Trophoblast cell (in vitro differentiated cells and primary cell): ENCODE results near the gene SOHLH2.

Experiments
- DNase-seq, 2 donors: peaks; one replicate each; pipeline ENCODE4 v3.0.0-alpha.2; 2016
- H2AFZ ChIP-seq: 2 replicates; pipeline ENCODE4 v1.6.1; 2013; ENCODE audit warnings: low read length, moderate library complexity, mild to moderate bottlenecking; ENCODE audit not compliant: insufficient read depth, poor library complexity
- H2AK5ac ChIP-seq: 2 replicates; pipeline ENCODE4 v1.6.1; 2013; ENCODE audit warnings: mild to moderate bottlenecking, low read length
- H2BK120ac ChIP-seq: 2 replicates; pipeline ENCODE4 v1.6.1; 2013; ENCODE audit warnings: low read length, mild to moderate bottlenecking, moderate library complexity; ENCODE audit not compliant: insufficient read depth, poor library complexity
- H2BK12ac ChIP-seq: 2 replicates; pipeline ENCODE4 v1.6.1; 2013; ENCODE audit warnings: mild to moderate bottlenecking, low read length, moderate library complexity
- H2BK5ac ChIP-seq: 2 replicates; pipeline ENCODE4 v1.6.1; 2013; ENCODE audit warnings: low read length, low read depth, moderate library complexity, mild to moderate bottlenecking; ENCODE audit not compliant: poor library complexity
- H3K14ac ChIP-seq: 2 replicates; pipeline ENCODE4 v1.6.1; 2013; ENCODE audit warnings: mild to moderate bottlenecking, low read length
- H3K18ac ChIP-seq: 2 replicates; pipeline ENCODE4 v1.6.1; 2013; ENCODE audit warnings: mild to moderate bottlenecking, low read length
- H3K23ac ChIP-seq: 2 replicates; pipeline ENCODE4 v1.6.1; 2013; ENCODE audit warnings: low read length
- H3K27ac ChIP-seq: 2 replicates; pipeline ENCODE4 v1.5.1; 2013; ENCODE audit warnings: low read depth, mild to moderate bottlenecking, inconsistent platforms, low read length, moderate library complexity
- H3K27me3 ChIP-seq: 2 replicates; pipeline ENCODE4 v1.6.1; 2013; ENCODE audit warnings: inconsistent platforms, mild to moderate bottlenecking, low read length, moderate library complexity; ENCODE audit not compliant: insufficient read depth
- H3K36me3 ChIP-seq, 2 experiments: 1 replicate in 1 of 2; 2 replicates in 1 of 2; pipeline ENCODE4 v1.6.1; 2013; ENCODE audit warnings: low read length in 2 of 2, mild to moderate bottlenecking in 2 of 2, moderate library complexity in 1 of 2; ENCODE audit not compliant: insufficient read depth in 2 of 2, control insufficient read depth in 1 of 2
- H3K4ac ChIP-seq: 2 replicates; pipeline ENCODE4 v1.6.1; 2013; ENCODE audit warnings: low read depth, mild to moderate bottlenecking, low read length, moderate library complexity
- H3K4me1 ChIP-seq, 2 experiments: 1 replicate in 1 of 2; 2 replicates in 1 of 2; pipeline ENCODE4 v1.6.1; 2013; ENCODE audit warnings: low read length in 2 of 2, mild to moderate bottlenecking in 2 of 2, moderate library complexity in 1 of 2; ENCODE audit not compliant: insufficient read depth in 2 of 2, control insufficient read depth in 1 of 2
- H3K4me2 ChIP-seq: 2 replicates; pipeline ENCODE4 v1.6.1; 2013; ENCODE audit warnings: inconsistent platforms, mild to moderate bottlenecking, low read length, moderate library complexity
- H3K4me3 ChIP-seq: 2 replicates; pipeline ENCODE4 v1.5.1; 2013; ENCODE audit warnings: mild to moderate bottlenecking, low read depth, low read length, inconsistent platforms
- H3K79me1 ChIP-seq: one replicate; pipeline ENCODE4 v1.6.1; 2013; ENCODE audit warnings: low read length
- H3K79me2 ChIP-seq: 2 replicates; pipeline ENCODE4 v1.6.1; 2013; ENCODE audit warnings: low read length, mild to moderate bottlenecking; ENCODE audit not compliant: control insufficient read depth, insufficient read depth, poor library complexity
- H3K9ac ChIP-seq: 2 replicates; pipeline ENCODE4 v1.6.1; 2013; ENCODE audit warnings: mild to moderate bottlenecking, low read length
- H3K9me3 ChIP-seq: 2 replicates; pipeline ENCODE4 v1.6.1; 2013; ENCODE audit warnings: low read depth, mild to moderate bottlenecking, control low read depth, inconsistent platforms, low read length; ENCODE audit not compliant: insufficient read depth
- H4K12ac ChIP-seq: 2 replicates; pipeline ENCODE4 v1.6.1; 2013; ENCODE audit warnings: low read depth, mild to moderate bottlenecking, low read length, moderate library complexity
- H4K8ac ChIP-seq: 2 replicates; pipeline ENCODE4 v1.6.1; 2013; ENCODE audit warnings: low read depth, mild to moderate bottlenecking, low read length, moderate library complexity
- H4K91ac ChIP-seq: one replicate; pipeline ENCODE4 v1.6.1; 2013; ENCODE audit warnings: low read depth, mild to moderate bottlenecking, low read length, moderate library complexity
- whole genome bisulfite sequencing: extraction: QIAGEN DNeasy Blood & Tissue Kit; methylation state at CpG from one replicate; pipeline ENCODE4 v1.1.7; 2013; ENCODE audit warnings: missing lambda C conversion rate; ENCODE audit not compliant: insufficient read length, insufficient coverage; ENCODE audit errors: extremely low coverage; 5-methylcytosine and 5-hydroxymethylcytosine counted together

Gene SOHLH2

DNA sequence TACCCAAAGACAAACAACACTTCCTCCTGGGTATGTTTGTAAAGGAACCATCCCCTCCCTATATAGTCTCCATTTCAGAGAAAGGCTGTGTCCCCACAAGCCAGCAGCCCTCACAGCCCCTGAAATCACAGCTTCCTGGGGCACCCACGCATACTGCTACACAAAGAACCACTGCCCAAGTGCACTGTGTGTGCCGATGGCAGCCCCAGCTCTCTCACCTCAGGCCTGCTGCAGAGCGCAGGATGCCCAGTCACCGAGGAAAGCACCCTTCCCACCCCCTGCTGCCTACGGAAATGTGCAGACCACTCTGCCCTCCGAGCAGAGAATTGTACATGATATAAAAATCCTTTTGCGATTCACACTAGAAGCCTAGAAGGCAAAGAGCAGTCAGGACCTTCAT is 39.4 kb downstream of the SOHLH2 start:
- Histone ChIP-seq H3K79me2 (no peaks in the 10 kb centered on the region), H3K9me3 (no peaks in the 10 kb centered on the region), H3K36me3 (no peaks in the 10 kb centered on the region), H2BK12ac (no peak overlapping the region), H4K12ac (no peak overlapping the region), H3K18ac (no peak overlapping the region), H3K14ac (no peak overlapping the region), H2AFZ (no peak overlapping the region), H2AK5ac (no peak overlapping the region), H4K8ac (no peak overlapping the region), H4K91ac (no peak overlapping the region), H3K4ac (no peak overlapping the region), H3K27me3 (no peaks in the 10 kb centered on the region), H3K4me2 (no peak overlapping the region), H3K9ac (no peak overlapping the region), H3K27ac (no peak overlapping the region), H3K4me3 (no peak overlapping the region), H2BK5ac (no peak overlapping the region), H3K4me1 (no peaks in the 10 kb centered on the region), H3K23ac (no peak overlapping the region), H3K79me1 (no peaks in the 10 kb centered on the region), H2BK120ac (no peak overlapping the region)
- WGBS, result no CpG with 5 or more reads among the region's 7 CpGs
- DNase-seq, result no peak

DNA sequence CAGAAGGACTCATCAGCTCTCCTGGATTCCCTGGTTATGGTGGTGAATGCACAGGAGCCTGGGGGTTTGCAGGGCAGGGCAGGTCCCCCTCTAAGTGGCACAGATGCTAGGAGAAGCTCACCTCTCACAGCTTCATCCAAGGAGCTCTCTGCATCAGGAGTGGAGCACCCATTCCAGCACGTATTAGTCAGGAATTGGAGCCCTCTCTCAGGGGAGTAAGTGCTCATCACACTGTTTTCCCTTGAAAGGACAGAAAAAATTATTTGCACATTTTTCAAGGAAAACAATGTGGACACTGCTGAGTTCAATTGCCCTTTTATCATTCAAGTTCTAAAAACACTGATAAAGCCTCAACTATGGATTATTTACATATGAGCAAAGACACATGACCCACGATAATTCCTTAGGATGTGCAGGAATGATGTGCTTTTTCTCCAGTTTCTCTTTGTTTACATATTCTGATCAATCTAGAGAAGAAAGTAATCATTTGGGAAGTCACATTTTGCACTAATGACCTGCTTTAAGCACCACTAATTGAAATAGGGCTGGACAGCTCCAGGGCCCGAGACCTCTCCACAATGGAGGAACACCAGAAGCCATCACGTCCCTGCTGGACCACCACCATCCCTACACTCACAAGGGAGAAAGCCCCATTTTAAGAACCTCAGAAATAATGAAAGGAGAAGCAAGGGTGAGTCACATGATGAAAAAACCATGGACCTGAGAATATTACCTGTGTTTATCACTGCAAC is 40.6 kb downstream of the SOHLH2 start:
- H3K27me3 ChIP-seq, result no peaks in the 10 kb centered on the region
- no peaks in the 10 kb centered on the region for H3K79me1 ChIP-seq
- no peak overlapping the region for H3K14ac ChIP-seq
- H4K91ac ChIP-seq, result no peak overlapping the region
- no peak overlapping the region for H4K8ac ChIP-seq
- no peaks in the 10 kb centered on the region for H3K4me1 ChIP-seq
- no CpG with 5 or more reads among the region's 4 CpGs for WGBS
- H3K4me3 ChIP-seq, result no peak overlapping the region
- H2BK12ac ChIP-seq, result no peak overlapping the region
- no peaks in the 10 kb centered on the region for H3K79me2 ChIP-seq
- H3K9ac ChIP-seq, result no peak overlapping the region
- no peak overlapping the region for H3K27ac ChIP-seq
- no peak overlapping the region for H2BK120ac ChIP-seq
- H3K4me2 ChIP-seq, result no peak overlapping the region
- no peaks in the 10 kb centered on the region for H3K9me3 ChIP-seq
- no peaks in the 10 kb centered on the region for H3K36me3 ChIP-seq
- H2BK5ac ChIP-seq, result no peak overlapping the region
- no peak overlapping the region for H3K18ac ChIP-seq
- no peak overlapping the region for H4K12ac ChIP-seq
- no peak overlapping the region for H2AFZ ChIP-seq
- H3K4ac ChIP-seq, result no peak overlapping the region
- DNase-seq, result no peak
- no peak overlapping the region for H2AK5ac ChIP-seq
- no peak overlapping the region for H3K23ac ChIP-seq

DNA sequence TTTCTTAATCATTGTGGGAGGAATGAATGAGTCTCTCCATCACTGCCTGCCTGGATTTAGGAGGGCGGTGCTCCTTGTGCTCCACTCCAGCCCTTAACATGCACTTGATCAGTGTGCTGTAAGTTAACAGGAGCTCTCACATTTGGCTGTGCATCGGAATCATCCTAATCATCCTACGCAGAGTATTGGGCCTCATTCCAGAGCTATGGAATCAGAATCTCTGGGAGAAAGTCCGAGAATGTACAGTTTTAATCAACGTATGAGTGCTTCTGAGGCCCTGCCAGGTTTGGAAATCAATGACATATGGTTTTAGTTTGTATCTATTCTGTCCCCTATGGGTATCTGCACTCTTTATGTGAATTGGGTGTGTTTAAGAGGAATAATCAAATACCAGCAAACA is 48.3 kb downstream of the SOHLH2 start:
- no peak for DNase-seq
- H3K27ac ChIP-seq, result no peak overlapping the region
- H3K79me1 ChIP-seq, result no peaks in the 10 kb centered on the region
- no peak overlapping the region for H3K9ac ChIP-seq
- H3K23ac ChIP-seq, result no peak overlapping the region
- no peaks in the 10 kb centered on the region for H3K79me2 ChIP-seq
- WGBS, result no CpG with 5 or more reads among the region's 5 CpGs
- H4K8ac ChIP-seq, result no peak overlapping the region
- no peak overlapping the region for H2BK5ac ChIP-seq
- H3K9me3 ChIP-seq, result no peaks in the 10 kb centered on the region
- H3K36me3 ChIP-seq, result no peaks in the 10 kb centered on the region
- no peak overlapping the region for H3K4me2 ChIP-seq
- H2BK120ac ChIP-seq, result no peak overlapping the region
- H3K4me1 ChIP-seq, result no peaks in the 10 kb centered on the region
- H3K27me3 ChIP-seq, result no peaks in the 10 kb centered on the region
- H2AFZ ChIP-seq, result no peak overlapping the region
- H4K91ac ChIP-seq, result no peak overlapping the region
- H4K12ac ChIP-seq, result no peak overlapping the region
- no peak overlapping the region for H2BK12ac ChIP-seq
- H3K4me3 ChIP-seq, result no peak overlapping the region
- no peak overlapping the region for H2AK5ac ChIP-seq
- H3K18ac ChIP-seq, result no peak overlapping the region
- H3K14ac ChIP-seq, result no peak overlapping the region
- no peak overlapping the region for H3K4ac ChIP-seq

DNA sequence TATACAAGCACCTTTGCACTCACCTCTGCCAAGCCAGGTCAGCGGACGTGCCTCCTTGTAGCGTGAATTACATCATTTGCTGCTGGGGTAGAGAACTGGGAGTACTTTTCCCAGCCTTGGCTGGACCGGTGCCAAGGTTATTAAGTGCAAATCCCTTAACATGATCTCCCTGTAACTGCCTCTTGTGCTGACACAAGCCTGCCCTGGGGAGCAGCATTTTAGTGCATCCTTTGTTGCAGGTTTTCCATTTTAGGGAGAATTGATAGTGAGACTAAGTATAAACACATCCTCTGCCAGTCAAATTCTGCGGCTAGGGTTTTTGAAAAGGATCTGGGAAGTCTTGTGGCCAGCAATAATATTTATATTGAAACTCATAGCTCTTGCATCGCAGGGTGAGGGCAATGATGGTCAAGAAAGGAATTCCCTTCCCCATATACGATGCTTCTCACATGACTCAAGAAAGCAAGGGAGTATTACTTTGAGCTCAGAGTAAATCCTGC is 50.5 kb downstream of the SOHLH2 start:
- WGBS, result no CpG with 5 or more reads among the region's 7 CpGs
- Histone ChIP-seq H3K79me1 (no peaks in the 10 kb centered on the region), H3K36me3 (no peaks in the 10 kb centered on the region), H3K9ac (no peak overlapping the region), H3K27ac (no peak overlapping the region), H2BK120ac (no peak overlapping the region), H3K27me3 (no peaks in the 10 kb centered on the region), H3K14ac (no peak overlapping the region), H3K9me3 (no peaks in the 10 kb centered on the region), H3K4ac (no peak overlapping the region), H3K23ac (no peak overlapping the region), H3K4me2 (no peak overlapping the region), H3K4me1 (no peaks in the 10 kb centered on the region), H4K91ac (no peak overlapping the region), H3K4me3 (no peak overlapping the region), H2BK12ac (no peak overlapping the region), H3K79me2 (no peaks in the 10 kb centered on the region), H3K18ac (no peak overlapping the region), H2AK5ac (no peak overlapping the region), H2AFZ (no peak overlapping the region), H4K12ac (no peak overlapping the region), H2BK5ac (no peak overlapping the region), H4K8ac (no peak overlapping the region)
- DNase-seq, result no peak
